NCI-H510A treated with DMSO at 0.1 percent for 48 hours (cell line): Measurements from ENCODE around the gene ZNF789.
"Not testable (repeated sequence)": the region's sequence is repeated elsewhere in the genome, so short reads cannot be mapped to it uniquely, and the experiment has no call there.

Source experiments
- DNase-seq: peaks from one replicate; lab custom pipeline; 2025; lab: John Stamatoyannopoulos, UW

The ZNF789 gene

DNA sequence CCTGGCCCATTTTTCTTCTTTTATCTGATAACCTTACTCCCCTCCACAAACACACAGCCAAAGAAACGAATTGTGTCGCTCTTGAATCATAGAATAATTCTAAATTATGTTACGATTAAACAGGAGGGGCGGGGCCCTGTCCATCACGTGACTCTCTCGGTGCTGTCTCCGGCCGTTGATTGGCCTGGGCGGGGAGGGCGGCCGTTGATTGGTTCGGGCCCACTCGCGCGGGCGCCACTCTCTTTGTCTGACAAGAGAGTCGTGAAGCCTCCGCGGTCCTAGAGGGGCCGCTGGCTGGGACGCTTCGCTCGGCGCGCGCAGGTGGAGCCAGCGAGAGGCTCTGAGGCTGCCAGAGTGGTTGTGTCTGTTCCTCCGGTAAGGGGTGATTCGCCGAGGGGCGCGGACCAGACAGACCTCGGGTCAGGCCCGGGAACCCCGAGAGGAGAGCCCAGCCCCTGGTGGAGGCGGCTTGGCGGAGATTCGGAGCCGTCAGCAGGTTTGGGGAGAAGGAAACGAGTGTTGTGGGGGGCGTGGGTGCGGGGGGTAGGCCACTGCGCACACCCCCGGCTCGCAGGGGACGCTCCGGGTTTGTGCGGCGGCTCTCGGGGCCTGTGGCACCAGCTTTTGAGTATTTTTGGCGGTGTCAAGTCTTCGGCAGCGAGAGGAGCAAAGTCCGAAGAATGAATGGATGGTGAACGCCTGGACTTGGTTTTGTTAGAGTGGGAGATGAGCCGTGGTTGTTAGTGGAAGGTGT lies at the start of gene ZNF789:
TSS of gene ZNF789 (plus strand) at position 330 of the 754 bp plus-strand sequence. CDS start 3,567 bp downstream, outside the sequence.
- DNase-seq = peak; percentile 83

DNA sequence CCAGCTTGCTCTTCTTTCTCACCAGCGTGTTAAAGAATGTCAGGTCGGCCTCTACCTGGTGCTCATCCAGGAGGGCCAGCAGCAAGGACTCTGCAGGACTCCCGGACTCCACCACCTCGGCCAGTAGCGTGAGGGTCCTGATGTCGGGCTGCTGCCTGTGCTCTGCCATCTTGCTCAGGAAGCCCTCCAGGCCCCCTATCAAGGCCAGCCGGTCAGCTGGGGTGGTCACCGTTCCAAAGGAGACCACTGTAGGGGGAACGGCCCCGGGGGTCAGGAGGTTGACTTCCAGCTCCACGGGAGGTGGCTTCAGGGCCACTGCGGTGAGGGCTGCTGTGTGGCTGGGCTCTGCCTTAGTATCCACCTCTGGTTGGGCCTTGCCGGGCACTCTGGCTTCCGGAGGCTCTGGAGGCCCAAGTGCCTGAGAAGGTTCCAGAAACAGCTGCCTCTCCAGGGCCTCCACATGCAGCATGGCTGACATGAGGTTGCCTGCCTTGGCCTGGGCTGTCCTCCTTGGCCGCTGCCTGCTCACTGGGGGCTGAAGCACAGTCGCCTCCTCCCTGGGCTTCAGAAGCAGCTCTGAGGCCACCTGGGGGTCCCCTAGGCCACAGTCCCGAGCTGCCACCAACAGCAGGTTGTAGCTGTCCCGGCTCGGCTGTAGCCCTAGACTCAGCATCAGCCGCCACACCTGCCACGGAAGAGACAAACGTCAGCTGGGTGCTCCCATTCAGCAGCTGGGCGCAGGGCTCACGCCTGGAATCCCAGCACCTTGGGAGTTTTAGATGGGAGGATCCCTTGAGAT lies 47.6 kb upstream of the ZNF789 start:
- DNase-seq = no peak

DNA sequence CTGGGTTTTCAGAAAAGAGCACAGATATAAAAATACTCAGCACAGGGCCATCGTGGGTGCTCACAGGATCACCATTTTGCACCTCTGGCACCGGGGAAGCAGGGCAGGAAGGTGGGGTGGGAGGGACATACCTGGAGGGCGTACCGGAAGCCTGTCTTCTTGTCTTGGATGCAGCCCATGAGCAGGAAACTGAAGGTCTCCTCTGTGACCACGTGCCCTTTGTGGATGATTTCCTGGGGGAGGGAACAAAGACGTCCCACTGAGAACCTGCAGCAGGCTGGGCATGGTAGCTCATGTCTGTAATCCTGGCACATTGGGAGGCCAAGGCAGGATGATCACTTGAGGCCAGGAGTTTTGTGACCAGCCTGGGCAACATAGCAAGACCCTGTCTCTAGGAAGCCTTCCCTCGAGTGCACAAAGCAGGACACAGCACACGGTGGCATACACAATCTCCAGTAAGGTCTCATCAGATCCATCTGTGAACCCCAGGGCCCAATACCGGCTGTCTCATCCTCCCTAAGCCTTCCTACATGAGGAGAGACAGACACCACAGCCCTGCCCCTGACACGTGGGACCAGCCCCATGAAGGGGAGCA lies 43.6 kb upstream of the ZNF789 start:
- no peak for DNase-seq

DNA sequence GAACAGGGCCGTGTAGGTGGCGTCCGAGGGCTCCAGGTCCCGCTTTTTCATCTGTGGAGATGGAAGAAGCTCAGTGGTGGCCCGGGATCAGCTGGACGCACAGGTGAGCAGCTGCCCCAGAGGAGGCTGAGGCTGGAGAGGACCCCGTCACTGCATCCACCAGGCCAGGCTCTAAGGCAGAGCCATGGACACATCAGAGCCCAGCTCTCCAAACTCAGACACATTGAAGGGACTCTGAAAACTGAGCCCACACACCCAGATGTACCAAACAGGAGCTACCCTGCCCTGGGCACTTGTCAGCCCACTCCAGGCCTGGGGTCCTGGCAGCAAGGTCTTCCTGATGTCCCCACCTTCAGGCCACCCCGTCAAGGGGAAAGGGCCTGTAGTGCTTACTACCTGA lies 42.9 kb upstream of the ZNF789 start:
- DNase-seq = no peak

DNA sequence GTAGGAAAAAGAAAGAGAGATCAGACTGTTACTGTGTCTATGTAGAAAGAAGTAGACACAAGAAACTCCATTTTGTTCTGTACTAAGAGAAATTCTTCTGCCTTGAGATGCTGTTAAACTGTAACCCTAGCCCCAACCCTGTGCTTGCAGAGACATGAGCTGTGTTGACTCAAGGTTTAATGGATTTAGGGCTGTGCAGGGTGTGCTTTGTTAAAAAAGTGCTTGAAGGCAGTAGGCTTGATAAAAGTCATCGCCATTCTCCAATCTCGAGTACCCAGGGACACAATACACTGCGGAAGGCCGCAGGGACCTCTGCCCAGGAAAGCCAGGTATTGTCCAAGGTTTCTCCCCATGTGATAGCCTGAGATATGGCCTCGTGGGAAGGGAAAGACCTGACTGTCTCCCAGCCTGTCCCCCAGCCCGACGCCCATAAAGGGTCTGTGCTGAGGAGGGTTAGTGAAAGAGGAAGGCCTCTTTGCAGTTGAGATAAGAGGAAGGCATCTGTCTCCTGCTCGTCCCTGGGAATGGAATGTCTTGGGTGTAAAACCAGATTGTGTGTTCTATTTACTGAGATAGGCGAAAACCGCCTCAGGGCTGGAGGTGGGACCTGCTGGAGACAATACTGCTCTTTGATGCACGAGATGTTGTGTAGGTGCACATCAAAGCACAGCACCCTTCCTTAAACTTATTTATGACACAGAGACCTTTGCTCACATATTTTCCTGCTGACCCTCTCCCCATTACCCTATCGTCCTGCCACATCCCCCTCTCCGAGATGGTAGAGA lies 40.7 kb upstream of the ZNF789 start:
- not testable (repeated sequence) for DNase-seq

DNA sequence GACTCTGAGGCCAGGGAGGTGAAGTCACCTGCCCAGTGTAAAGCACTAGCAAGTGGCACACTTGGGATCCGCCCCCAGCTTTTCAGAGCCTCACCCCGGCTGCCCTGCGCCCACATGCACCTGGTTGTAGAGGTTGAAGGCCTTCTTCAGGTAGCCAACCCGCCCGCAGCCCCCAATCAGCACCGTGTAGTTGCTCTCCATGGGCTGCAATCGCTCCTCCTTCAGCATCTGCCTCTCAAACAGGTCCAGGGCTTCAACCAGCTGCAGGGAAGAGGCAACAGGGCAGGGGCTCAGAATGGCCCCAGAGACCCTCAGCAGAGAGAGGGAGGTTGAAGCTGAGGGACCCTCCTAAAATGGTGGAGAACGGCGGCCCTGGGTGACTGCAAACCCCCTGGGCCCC lies 39.5 kb upstream of the ZNF789 start:
- DNase-seq = no peak

DNA sequence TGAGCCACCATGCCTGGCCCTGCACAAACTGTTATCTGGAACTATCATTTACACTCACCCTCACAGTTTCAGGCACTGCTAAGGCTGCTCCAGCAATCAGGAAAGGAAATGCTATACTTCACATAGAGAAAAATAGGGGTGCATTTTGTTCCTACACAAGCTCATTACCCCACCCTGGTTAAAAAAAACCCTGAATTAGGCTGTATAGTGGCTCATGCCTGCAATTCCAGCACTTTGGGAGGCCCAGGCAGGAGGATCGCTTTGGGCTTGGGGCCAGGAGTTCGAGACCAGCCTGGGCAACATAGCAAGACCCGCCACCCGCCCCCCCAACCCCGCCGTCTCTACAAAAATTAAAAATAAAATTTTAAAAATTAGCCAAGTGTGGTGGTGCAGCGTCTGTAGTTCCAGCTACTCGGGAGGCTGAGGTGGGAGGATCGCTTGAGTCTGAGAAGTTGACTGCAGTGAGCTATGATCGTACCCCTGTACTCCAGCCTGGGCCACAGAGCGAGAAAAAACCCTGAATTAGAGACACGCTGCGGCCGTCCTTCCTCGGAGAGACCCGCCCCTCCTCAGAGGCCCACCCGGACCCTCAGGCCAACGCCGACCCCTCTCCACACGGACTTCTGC lies 34.6 kb upstream of the ZNF789 start:
- DNase-seq = no peak

DNA sequence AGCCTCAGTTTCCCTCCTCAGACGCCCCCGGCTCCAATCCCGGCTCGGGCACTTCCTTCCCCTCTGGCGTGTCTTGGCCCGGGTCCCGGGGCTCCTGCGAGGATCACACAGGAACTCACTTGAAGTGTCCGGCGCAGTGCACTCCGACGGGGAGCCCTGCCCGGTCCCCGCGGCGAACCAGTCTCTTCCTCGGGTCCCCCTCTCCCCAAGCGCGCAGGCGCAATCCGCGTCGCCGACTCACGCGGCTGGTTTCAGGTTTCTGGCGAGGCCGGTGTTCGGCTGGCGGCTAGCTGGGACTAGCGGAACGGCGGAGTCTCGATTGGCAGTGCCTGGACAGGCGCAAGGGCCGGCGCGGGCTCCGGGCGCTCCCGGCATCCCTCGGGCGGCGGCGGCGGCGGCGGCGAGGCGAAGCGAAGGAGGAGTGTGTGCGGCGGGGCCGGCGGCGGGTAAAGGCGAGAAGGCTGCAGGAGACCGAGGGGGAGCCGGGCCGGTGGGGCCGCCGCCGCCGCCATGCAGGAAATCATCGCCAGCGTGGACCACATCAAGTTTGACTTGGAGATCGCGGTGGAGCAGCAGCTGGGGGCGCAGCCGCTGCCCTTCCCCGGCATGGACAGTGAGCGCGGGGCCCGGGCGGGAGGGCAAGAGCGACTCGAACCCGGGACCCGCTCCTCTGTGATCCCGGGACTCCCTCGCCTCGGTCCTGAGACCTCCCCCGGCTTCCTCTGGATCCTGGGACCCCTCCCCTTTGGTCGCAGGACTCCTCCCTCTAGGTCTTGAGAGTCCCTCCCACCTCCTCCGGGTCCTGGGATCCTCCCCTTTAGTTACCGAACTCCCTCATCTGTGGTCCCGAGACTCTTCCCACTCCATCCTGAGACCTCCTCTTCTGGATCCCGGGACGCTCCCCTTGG lies 33.9 kb upstream of the ZNF789 start, which contains the start of the genes CPSF4 and PTCD1:
TSS of gene CPSF4 (plus strand) at position 371 of the 908 bp plus-strand sequence. CDS start at position 511, 140 bp downstream.
TSS of gene PTCD1 (minus strand) at position 226 of the 908 bp plus-strand sequence. CDS start 3,556 bp downstream, outside the sequence.
- peak; percentile 47 for DNase-seq

DNA sequence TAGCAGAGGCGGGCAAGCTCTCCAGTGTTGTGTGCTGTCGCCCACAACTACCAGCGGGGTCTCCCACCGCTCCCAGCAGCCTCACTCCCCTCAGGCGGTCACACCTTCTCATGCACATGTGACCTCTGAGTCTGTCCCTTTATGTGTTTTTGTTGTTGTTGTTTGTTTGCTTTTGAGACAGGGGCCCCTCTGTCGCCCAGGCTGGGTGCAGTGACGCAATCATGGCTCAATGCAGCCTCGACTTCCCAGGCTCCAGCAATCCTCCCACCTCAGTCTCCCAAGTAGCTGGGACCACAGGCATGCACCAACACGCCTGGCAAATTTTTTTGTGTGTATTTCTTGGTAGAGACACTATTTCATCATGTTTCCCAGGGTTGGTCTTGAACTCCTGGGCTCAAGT lies 32.5 kb upstream of the ZNF789 start:
- no peak for DNase-seq

DNA sequence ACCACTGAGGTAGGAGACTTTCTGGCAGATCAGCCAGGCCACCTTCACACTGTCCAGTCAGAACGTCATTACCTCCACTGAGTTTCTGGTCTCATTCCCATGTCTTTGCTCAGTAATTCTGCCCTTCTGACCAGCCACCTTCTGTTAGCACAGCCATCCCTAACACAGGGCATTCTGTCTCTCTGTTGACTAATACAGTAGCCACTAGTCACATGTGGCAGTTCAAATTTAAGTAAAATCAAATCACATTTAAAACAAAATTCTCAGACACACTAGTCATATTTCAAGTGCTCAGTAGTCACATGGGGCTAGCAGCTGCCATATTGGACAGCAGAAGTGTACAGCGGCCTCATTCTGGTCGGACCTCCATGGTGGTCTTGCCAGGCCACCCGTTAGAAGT lies 26.6 kb upstream of the ZNF789 start:
- no peak for DNase-seq

DNA sequence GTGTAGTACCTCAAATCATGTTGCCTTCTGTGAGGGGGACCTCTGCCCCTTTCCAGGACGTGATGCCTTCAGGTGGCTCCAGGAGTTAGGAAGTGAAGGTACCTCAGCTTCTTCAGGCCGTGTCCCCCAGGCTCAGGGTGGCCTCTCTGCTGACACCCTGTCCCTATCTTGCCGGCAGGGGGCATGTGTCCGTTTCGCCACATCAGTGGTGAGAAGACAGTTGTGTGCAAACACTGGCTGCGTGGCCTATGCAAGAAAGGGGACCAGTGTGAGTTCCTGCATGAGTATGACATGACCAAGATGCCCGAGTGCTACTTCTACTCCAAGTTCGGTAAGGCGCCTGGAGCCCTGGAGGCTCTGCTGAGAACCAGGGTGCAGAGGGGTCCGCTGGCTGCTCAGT lies 24.7 kb upstream of the ZNF789 start:
- DNase-seq = peak; percentile 2

DNA sequence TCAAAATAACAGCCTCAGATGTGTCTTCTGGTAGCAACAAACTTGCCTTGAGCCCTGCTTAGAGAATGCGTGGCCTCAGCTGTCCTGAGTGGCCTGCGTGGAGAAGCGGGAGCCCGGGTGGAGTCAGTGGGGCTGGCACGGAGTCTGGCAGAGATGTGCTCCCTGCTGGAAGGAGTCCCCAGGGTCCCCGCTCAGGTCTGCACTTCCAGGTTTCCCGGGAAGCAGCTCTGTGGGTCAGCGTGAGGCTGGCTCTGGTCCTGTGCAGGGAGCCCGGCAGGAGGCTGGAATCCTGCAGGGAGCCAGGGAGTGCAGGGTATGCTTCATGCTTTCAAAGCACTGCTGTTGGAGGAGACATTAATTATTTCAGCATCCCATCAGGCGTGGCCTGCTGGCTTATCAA lies 23.8 kb upstream of the ZNF789 start:
- no peak for DNase-seq

DNA sequence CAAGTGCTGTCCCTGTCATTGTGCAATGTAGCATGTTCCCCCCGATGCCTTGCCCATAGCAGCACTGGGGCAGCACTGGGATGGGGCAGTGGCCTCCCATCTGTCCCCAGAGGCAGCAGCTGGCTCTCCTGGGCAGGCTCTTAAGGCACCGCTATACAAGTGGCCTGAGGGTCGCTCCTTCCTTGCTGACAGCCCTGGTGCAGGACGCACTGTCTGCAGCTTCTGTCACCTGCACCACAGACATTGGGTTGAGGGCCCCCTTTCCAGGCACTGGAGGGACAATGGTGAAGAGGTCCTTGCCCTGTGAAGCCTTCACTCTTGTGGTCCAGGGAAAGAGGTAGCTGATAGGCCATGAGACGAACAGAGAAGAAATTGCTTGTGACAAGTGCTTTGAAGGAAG lies 23.4 kb upstream of the ZNF789 start:
- no peak for DNase-seq

DNA sequence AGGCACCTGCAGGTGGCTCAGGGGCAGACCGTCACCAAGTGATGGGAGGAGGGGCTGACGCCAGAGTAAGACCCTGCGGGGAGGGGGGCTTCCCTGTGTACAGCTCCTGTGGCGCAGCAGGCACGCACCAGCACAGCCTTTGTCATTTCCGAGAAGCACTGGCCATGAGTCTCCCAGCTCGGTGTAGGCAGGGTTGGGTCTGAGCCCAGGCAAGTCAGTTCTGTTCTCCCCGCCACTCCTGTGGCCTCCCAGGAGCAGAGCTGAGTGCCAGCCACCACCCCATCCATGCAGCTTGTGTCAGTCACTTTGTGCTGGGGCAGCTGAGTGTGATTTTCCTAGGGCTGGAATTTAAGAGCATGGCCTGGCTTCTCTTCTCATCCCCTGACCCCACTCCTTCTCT lies 20.8 kb upstream of the ZNF789 start:
- no peak for DNase-seq

DNA sequence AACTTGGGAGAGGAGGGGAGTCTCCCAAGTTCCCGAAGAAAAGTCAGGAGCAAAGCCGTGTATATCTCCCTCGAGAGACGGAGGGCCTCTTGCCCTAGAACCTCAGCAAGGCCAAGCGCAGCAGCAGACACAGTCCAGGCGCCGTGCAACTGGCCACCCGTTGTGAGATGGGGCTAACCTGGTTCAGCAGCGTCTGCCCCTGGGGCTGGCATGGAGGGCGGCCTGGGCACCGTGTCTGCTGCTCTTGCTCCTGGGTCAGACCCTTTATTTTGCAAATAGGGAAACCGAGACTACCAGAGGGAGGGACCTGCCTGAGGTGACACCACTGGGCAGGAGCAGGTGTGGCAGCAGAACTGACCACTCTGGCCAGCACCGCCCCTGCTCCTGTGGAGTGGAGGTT lies 20.1 kb upstream of the ZNF789 start:
- no peak for DNase-seq

DNA sequence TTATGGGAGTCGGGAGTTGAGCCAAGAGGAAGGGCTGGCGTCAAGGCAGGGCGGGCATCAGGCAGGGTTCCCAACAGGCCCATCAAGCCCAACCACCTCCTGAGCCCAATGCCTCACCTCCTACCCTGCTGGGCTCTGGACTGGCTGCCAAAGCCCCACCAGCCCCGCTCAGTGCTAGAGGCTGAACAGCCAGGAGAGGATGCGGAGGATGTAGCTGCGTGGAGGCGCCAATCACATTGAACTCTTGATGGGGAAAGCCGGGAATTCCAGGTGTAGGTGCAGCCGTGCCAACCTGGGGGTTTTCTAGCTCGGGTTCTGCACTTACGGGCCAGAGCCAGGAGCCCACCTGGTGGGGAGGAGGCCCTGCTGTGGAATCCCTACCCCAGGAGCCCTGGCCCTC lies 19.6 kb upstream of the ZNF789 start:
- no peak for DNase-seq

DNA sequence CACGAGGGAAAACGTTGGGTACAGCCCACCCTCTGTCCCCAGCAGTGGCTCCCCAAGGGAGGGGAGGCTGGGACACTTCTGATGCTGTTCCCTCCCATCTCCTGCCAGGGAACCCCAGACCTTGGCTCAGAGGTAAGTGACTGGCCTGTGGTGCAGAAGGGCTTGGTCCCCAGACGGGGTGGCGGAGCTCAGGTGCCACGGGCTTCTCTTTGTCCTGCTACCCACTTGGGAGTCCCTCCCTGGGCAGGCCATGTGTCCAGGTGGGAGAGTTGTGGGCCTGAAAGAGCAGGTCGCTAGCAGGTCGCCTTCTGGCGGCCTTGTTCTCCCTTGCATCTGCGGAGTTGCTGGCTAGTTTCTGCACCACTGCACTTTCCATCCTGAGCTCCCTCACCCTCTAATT lies 16.8 kb upstream of the ZNF789 start:
- DNase-seq = no peak

DNA sequence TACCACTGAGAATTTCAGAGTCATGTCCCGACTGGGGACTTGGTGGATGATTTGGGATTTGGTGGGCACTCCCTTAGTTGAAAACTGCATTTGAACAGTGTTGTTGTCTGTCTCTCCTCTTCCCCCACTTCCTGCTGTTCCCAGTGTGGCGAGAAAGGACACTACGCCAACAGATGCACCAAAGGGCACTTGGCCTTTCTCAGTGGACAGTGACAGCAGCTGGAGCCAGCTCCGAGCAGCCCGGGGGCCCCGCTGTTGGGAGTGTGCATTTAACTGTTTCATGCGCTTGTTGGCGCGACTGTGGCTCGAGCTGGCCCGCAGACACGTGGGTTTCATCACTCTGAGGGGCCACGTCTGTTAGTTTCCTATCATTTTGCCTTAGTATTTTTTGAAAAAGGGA lies 16.4 kb upstream of the ZNF789 start:
- no peak for DNase-seq

DNA sequence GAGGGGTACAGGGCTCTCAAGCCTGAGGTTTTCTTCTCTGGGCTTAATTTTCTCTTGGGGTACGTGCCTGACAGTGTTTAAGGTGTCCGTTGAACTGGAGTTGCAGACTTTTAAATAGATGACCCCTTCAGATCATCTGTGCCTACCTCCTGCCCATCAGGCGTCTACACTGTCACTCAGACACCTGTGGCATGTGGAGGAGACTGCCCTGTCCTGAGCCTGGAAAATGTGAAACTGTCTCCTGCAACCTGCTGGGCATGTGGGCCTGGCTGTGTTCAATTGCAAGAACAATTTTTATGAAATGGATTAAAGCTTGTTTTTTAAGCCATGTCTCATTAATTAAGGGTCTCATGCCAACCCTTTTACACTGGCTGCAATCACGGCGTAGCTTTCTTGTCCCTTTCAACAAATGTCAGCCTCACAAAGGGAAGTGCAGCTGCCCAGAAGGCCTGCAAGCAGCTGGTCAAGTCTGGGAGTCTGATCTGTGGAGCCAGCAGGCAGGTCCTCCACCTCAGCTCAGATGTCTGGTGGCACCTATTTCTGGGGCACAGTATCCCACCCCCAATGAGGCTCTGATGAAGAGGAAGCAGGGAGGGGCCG lies 15.5 kb upstream of the ZNF789 start:
- DNase-seq = no peak
